WTC11 (cell line): ENCODE results near the gene LRRC34. TPM values are rescaled to one million over a fixed set of nuclear protein-coding genes. Genes with fewer than 3 reads are reported as not detected.

Experiments
- ATAC-seq: fragments of 200-7000 bp; cut with Tn5 transposase; 2 replicates; pipeline ENCODE4 v1.10.0; 2021; ENCODE audit warnings: mild to moderate bottlenecking, moderate library complexity
- CTCF ChIA-PET: fragments of 300-600 bp; sonication (Branson Sonifier 250); formaldehyde crosslinking; loops from one replicate; lab custom pipeline; 2021; ENCODE audit warnings: antibody characterized with exemption; lab: Charles Lee
- POLR2A ChIA-PET: fragments of 350-600 bp; sonication (Branson Sonifier 250); formaldehyde crosslinking; loops from one replicate; lab custom pipeline; 2021; ENCODE audit warnings: antibody characterized with exemption; lab: Charles Lee
- DNase-seq: peaks from one replicate; pipeline ENCODE4 v3.0.0; 2021; ENCODE audit warnings: low spot score
- H3K27ac Mint-ChIP-seq: 2 replicates; pipeline ENCODE4 v1.8.0; 2021; ENCODE audit warnings: mixed read lengths
- H3K27me3 Mint-ChIP-seq: 2 replicates; pipeline ENCODE4 v1.8.0; 2021; ENCODE audit warnings: low read depth, mild to moderate bottlenecking, moderate library complexity, mixed read lengths
- H3K36me3 Mint-ChIP-seq: 2 replicates; pipeline ENCODE4 v1.8.0; 2021; ENCODE audit warnings: mixed read lengths
- H3K4me1 Mint-ChIP-seq: 2 replicates; pipeline ENCODE4 v1.8.0; 2022; ENCODE audit warnings: mixed read lengths
- H3K4me3 Mint-ChIP-seq: 2 replicates; pipeline ENCODE4 v1.8.0; 2021; ENCODE audit warnings: mild to moderate bottlenecking, moderate library complexity, mixed read lengths
- H3K9me3 Mint-ChIP-seq: 2 replicates; pipeline ENCODE4 v1.8.0; 2021; ENCODE audit warnings: mixed read lengths
- ATF3 ChIP-seq: sonication (generic); formaldehyde crosslinking; conservative IDR thresholded peaks from 2 replicates; pipeline ENCODE4 v1.8.1; 2022; ENCODE audit warnings: mild to moderate bottlenecking, missing genetic modification reagents
- ETV6 ChIP-seq: sonication (generic); formaldehyde crosslinking; IDR thresholded peaks from 2 replicates; pipeline ENCODE4 v1.8.1; 2022; ENCODE audit warnings: mild to moderate bottlenecking, missing genetic modification reagents
- FOXJ3 ChIP-seq: sonication (generic); formaldehyde crosslinking; IDR thresholded peaks from 2 replicates; pipeline ENCODE4 v1.9.0; 2021; ENCODE audit warnings: missing genetic modification reagents, mild to moderate bottlenecking, borderline replicate concordance
- FOXP1 ChIP-seq: sonication (generic); formaldehyde crosslinking; IDR thresholded peaks from 2 replicates; pipeline ENCODE4 v1.8.0; 2022; ENCODE audit warnings: missing genetic modification reagents, mild to moderate bottlenecking, moderate library complexity, borderline replicate concordance
- GRHL2 ChIP-seq: fragments of 250-450 bp; sonication (Bioruptor Pico); IDR thresholded peaks from 2 replicates; pipeline ENCODE4 v1.8.0; 2022; ENCODE audit warnings: mild to moderate bottlenecking, moderate library complexity; ENCODE audit not compliant: insufficient replicate concordance, severe bottlenecking
- GTF2I ChIP-seq: fragments of 250-450 bp; sonication (Bioruptor Pico); conservative IDR thresholded peaks from 2 replicates; pipeline ENCODE4 v1.4.0; 2021; ENCODE audit warnings: mild to moderate bottlenecking
- IRF1 ChIP-seq: sonication (generic); formaldehyde crosslinking; IDR thresholded peaks from 2 replicates; pipeline ENCODE4 v1.8.0; 2023; ENCODE audit warnings: missing genetic modification reagents
- JAZF1 ChIP-seq: fragments of 250-450 bp; sonication (Bioruptor Pico); IDR thresholded peaks from 2 replicates; pipeline ENCODE4 v1.9.0; 2021; ENCODE audit warnings: moderate library complexity, mild to moderate bottlenecking, inconsistent platforms
- JUN ChIP-seq: sonication (generic); formaldehyde crosslinking; IDR thresholded peaks from 2 replicates; pipeline ENCODE4 v1.8.0; 2023; ENCODE audit warnings: mild to moderate bottlenecking, missing genetic modification reagents
- KAT7 ChIP-seq: sonication (generic); formaldehyde crosslinking; IDR thresholded peaks from 2 replicates; pipeline ENCODE4 v1.8.1; 2023; ENCODE audit warnings: missing genetic modification reagents, mild to moderate bottlenecking, borderline replicate concordance
- MAX ChIP-seq: sonication (generic); formaldehyde crosslinking; IDR thresholded peaks from 2 replicates; pipeline ENCODE4 v1.8.0; 2022; ENCODE audit warnings: mild to moderate bottlenecking, missing genetic modification reagents
- NFATC4 ChIP-seq: fragments of 250-450 bp; sonication (Bioruptor Pico); IDR thresholded peaks from 2 replicates; pipeline ENCODE4 v1.9.0; 2021; ENCODE audit warnings: mild to moderate bottlenecking
- NR3C1 ChIP-seq: sonication (generic); formaldehyde crosslinking; conservative IDR thresholded peaks from 2 replicates; pipeline ENCODE4 v1.8.1; 2023; ENCODE audit warnings: low read depth, mild to moderate bottlenecking, missing genetic modification reagents
- OVOL2 ChIP-seq: fragments of 250-450 bp; sonication (Bioruptor Pico); IDR thresholded peaks from 2 replicates; pipeline ENCODE4 v1.9.0; 2021; ENCODE audit warnings: mild to moderate bottlenecking, borderline replicate concordance
- TEAD4 ChIP-seq: sonication (generic); formaldehyde crosslinking; IDR thresholded peaks from 2 replicates; pipeline ENCODE4 v1.8.0; 2022; ENCODE audit warnings: mild to moderate bottlenecking, missing genetic modification reagents
- ZBTB21 ChIP-seq: sonication (generic); formaldehyde crosslinking; IDR thresholded peaks from 2 replicates; pipeline ENCODE4 v1.8.1; 2023; ENCODE audit warnings: mild to moderate bottlenecking, missing genetic modification reagents, borderline replicate concordance
- ZNF138 ChIP-seq: sonication (generic); formaldehyde crosslinking; conservative IDR thresholded peaks from 2 replicates; pipeline ENCODE4 v1.8.1; 2022; ENCODE audit warnings: mild to moderate bottlenecking, moderate library complexity, missing genetic modification reagents
- ZNF232 ChIP-seq: sonication (generic); formaldehyde crosslinking; IDR thresholded peaks from 2 replicates; pipeline ENCODE4 v1.8.0; 2022; ENCODE audit warnings: mild to moderate bottlenecking, missing genetic modification reagents
- total RNA-seq: library from RNA; stranded (reverse); gene quantifications from 3 replicates; pipeline ENCODE4 v1.2.3, GENCODE V29; 2021
- TF ChIP-seq, protein P1 (sequence below): sonication (generic); formaldehyde crosslinking; IDR thresholded peaks from 2 replicates; pipeline ENCODE4 v1.8.1; 2022; ENCODE audit warnings: missing genetic modification reagents, borderline replicate concordance
- TF ChIP-seq, protein P2 (sequence below): sonication (generic); formaldehyde crosslinking; IDR thresholded peaks from 2 replicates; pipeline ENCODE4 v1.8.1; 2023; ENCODE audit warnings: mild to moderate bottlenecking, missing genetic modification reagents, moderate library complexity
- TF ChIP-seq, protein P3 (sequence below): sonication (generic); formaldehyde crosslinking; IDR thresholded peaks from 2 replicates; pipeline ENCODE4 v1.8.0; 2022; ENCODE audit warnings: missing genetic modification reagents

The LRRC34 gene
- total RNA-seq, 1 experiment from 2014 or later: 8.3 TPM

DNA sequence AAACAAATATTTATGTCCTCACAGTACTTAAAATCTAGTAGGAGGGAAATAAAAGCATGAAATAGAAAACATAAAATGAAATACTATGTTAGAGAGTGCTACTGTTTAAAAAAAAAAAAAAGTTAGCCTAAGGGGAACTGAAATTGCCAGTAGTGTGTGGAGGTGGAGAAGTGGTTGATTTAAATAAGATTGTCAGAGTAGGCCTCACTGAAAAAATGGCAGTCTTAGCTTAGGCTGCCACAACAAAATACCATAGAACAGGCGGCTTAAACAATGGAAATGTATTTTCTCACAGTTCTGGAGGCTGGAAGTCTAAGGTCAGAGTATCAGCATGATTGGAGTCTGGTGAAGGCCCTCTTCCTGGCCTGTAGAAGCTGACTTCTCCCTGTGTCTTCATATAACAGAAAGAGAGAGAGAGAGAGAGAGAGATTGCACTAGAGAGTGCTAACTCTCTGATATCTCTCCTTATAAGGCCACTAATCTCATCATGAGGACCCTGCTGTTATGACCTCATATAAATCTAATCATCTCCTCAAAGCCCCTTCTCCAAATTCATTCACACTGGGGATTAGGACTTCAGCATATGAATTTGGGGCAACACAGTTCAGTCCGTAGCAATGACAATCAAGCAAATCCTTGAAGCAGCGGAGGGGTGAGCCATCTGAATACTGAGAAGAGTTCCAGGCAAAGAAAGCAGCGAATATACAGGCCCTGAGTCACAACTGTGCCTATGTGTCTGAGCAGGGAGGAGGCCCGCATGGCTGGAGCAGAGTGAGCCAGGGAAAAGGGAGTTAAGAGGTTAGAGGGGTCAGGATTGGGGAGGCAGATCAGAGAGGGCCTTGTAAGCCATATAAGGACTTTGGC is 23.6 kb upstream of the LRRC34 start:
- CTCF ChIA-PET: no interaction called here
- Mint-ChIP-seq H3K36me3 (no peaks in the 10 kb centered on the region), H3K4me1 (0 out of 2 replicates have a peak, but pooled peaks cover 5% of the 10 kb centered on the region), H3K4me3 (no peak overlapping the region), H3K27ac (no peak overlapping the region), H3K27me3 (no peaks in the 10 kb centered on the region), H3K9me3 (no peaks in the 10 kb centered on the region)
- ATAC-seq: peak; percentile 71
- POLR2A ChIA-PET: no interaction called here
- no peak for TF ChIP-seq ATF3 (CRISPR knock-in tag)
- no peak for TF ChIP-seq GRHL2 (CRISPR knock-in tag)
- DNase-seq: no peak

DNA sequence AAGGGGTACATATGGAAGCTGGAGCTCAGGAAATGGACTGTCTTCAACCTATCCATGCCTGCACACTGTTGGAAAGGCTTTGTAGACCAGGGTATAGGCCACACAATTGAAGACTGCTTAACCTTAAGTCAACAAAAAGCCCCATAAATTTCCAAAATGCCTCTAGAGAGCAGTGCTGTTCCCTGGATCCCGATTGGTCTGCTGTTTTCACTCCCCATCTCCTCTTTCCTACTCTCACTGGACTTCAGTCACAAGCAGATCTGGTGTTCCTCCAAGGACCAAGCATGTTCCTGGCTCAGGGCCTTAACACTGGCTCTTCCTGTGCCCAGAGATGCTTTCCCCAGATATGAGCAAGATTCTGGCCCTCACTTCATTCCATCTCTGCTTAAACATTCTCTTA is 22.8 kb upstream of the LRRC34 start:
- ChIA-PET CTCF (no interaction called here), POLR2A (no interaction called here)
- H3K4me1 Mint-ChIP-seq: 0 out of 2 replicates have a peak, but pooled peaks cover 5% of the 10 kb centered on the region
- H3K27ac Mint-ChIP-seq: no peak overlapping the region; the same call in 1 of the 2 replicates
- ATAC-seq (no peak), DNase-seq (no peak)
- H3K27me3 Mint-ChIP-seq: no peaks in the 10 kb centered on the region
- TF ChIP-seq KAT7 (no peak), TEAD4 (CRISPR knock-in tag) (no peak), FOXP1 (CRISPR knock-in tag) (no peak), MAX (no peak), GTF2I (CRISPR knock-in tag) (no peak), OVOL2 (CRISPR knock-in tag) (no peak), ZNF138 (no peak)
- TF ChIP-seq, protein P1, sequence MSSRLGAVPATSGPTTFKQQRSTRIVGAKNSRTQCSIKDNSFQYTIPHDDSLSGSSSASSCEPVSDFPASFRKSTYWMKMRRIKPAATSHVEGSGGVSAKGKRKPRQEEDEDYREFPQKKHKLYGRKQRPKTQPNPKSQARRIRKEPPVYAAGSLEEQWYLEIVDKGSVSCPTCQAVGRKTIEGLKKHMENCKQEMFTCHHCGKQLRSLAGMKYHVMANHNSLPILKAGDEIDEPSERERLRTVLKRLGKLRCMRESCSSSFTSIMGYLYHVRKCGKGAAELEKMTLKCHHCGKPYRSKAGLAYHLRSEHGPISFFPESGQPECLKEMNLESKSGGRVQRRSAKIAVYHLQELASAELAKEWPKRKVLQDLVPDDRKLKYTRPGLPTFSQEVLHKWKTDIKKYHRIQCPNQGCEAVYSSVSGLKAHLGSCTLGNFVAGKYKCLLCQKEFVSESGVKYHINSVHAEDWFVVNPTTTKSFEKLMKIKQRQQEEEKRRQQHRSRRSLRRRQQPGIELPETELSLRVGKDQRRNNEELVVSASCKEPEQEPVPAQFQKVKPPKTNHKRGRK: no peak
- TF ChIP-seq, protein P2, sequence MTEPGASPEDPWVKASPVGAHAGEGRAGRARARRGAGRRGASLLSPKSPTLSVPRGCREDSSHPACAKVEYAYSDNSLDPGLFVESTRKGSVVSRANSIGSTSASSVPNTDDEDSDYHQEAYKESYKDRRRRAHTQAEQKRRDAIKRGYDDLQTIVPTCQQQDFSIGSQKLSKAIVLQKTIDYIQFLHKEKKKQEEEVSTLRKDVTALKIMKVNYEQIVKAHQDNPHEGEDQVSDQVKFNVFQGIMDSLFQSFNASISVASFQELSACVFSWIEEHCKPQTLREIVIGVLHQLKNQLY (CRISPR knock-in tag): no peak
- H3K4me3 Mint-ChIP-seq: no peak overlapping the region
- H3K9me3 Mint-ChIP-seq: no peaks in the 10 kb centered on the region
- H3K36me3 Mint-ChIP-seq: no peaks in the 10 kb centered on the region

GRCh38 chr3:169827712-169828111 is 15.0 kb upstream of the LRRC34 start:
- no peaks in the 10 kb centered on the region for H3K36me3 Mint-ChIP-seq
- no peaks in the 10 kb centered on the region for H3K9me3 Mint-ChIP-seq
- H3K4me3 Mint-ChIP-seq: no peak overlapping the region
- ATAC-seq (no peak), DNase-seq (no peak)
- ChIA-PET POLR2A (interaction anchor here (0.7 kb wide), 1 partner anchor 393 kb away, joined by 6 read pairs; no protein-coding TSS in a partner anchor), CTCF (interaction anchor here (0.7 kb wide), 1 partner anchor 54 kb away, joined by 3 read pairs; no protein-coding TSS in a partner anchor)
- H3K4me1 Mint-ChIP-seq: no peaks in the 10 kb centered on the region
- no peak overlapping the region for H3K27ac Mint-ChIP-seq
- TF ChIP-seq JUN (CRISPR knock-in tag) (no peak), NR3C1 (CRISPR knock-in tag) (no peak)
- no peaks in the 10 kb centered on the region for H3K27me3 Mint-ChIP-seq

DNA sequence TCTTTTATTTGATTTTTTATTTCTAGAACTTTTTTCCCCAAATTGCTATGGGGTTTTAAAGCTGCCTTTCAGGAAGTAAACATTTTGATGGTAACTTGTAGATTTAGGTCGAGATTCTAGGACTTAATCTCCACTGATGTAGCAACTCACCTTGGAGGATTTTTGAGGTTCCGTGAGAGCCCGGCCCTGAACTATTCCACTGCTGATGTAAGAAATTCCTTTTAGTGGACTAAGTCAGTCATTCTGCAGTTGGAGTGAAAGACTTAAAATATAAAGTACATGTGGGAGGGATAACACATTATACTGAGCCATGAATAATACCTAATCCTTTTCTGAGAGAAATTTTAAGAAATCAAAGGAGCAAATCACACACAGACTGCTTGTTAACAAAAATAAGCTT is 12.6 kb upstream of the LRRC34 start:
- H3K27ac Mint-ChIP-seq: no peak overlapping the region
- DNase-seq (no peak), ATAC-seq (no peak)
- 0 out of 2 replicates have a peak, but pooled peaks cover 3% of the 10 kb centered on the region for H3K4me1 Mint-ChIP-seq
- no peaks in the 10 kb centered on the region for H3K36me3 Mint-ChIP-seq
- CTCF ChIA-PET: interaction anchor here (0.8 to 2.2 kb wide), 2 partner anchors 11 to 237 kb away, joined by 3 to 7 read pairs; no protein-coding TSS in a partner anchor
- no peaks in the 10 kb centered on the region for H3K9me3 Mint-ChIP-seq
- H3K27me3 Mint-ChIP-seq: no peaks in the 10 kb centered on the region
- POLR2A ChIA-PET: interaction anchor here (0.6 kb wide), 1 partner anchor 13 kb away, joined by 3 read pairs; the partner anchor contains the start of genes LRRC34 and LRRIQ4
- H3K4me3 Mint-ChIP-seq: no peak overlapping the region
- TF ChIP-seq IRF1 (CRISPR knock-in tag) (no peak), JAZF1 (CRISPR knock-in tag) (no peak), ZBTB21 (CRISPR knock-in tag) (no peak), FOXJ3 (CRISPR knock-in tag) (no peak), ZNF232 (CRISPR knock-in tag) (no peak), NFATC4 (CRISPR knock-in tag) (no peak), ETV6 (CRISPR knock-in tag) (no peak)
- TF ChIP-seq, protein P3, sequence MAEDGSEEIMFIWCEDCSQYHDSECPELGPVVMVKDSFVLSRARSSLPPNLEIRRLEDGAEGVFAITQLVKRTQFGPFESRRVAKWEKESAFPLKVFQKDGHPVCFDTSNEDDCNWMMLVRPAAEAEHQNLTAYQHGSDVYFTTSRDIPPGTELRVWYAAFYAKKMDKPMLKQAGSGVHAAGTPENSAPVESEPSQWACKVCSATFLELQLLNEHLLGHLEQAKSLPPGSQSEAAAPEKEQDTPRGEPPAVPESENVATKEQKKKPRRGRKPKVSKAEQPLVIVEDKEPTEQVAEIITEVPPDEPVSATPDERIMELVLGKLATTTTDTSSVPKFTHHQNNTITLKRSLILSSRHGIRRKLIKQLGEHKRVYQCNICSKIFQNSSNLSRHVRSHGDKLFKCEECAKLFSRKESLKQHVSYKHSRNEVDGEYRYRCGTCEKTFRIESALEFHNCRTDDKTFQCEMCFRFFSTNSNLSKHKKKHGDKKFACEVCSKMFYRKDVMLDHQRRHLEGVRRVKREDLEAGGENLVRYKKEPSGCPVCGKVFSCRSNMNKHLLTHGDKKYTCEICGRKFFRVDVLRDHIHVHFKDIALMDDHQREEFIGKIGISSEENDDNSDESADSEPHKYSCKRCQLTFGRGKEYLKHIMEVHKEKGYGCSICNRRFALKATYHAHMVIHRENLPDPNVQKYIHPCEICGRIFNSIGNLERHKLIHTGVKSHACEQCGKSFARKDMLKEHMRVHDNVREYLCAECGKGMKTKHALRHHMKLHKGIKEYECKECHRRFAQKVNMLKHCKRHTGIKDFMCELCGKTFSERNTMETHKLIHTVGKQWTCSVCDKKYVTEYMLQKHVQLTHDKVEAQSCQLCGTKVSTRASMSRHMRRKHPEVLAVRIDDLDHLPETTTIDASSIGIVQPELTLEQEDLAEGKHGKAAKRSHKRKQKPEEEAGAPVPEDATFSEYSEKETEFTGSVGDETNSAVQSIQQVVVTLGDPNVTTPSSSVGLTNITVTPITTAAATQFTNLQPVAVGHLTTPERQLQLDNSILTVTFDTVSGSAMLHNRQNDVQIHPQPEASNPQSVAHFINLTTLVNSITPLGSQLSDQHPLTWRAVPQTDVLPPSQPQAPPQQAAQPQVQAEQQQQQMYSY (CRISPR knock-in tag): no peak
